HG02885 (cell line): ENCODE results near the gene NDRG3.
"Not testable (repeated sequence)": the region's sequence is repeated elsewhere in the genome, so short reads cannot be mapped to it uniquely, and the experiment has no call there.

Source experiments
- ATAC-seq: cut with Tn5 transposase; IDR thresholded peaks from one replicate; pipeline ENCODE4 v1.9.1; 2021; ENCODE audit warnings: mild to moderate bottlenecking; ENCODE audit not compliant: unreplicated experiment, poor library complexity

NDRG3 gene

GRCh38 chr20:36709126-36709525 lies 36.8 kb downstream of the NDRG3 start:
- ATAC-seq, result no peak

GRCh38 chr20:36703530-36703929 lies 42.4 kb downstream of the NDRG3 start:
- ATAC-seq, result no peak

- no peak for ATAC-seq
Measured at GRCh38 chr20:36700438-36700837, 45.5 kb downstream of the NDRG3 start.

GRCh38 chr20:36695467-36695866 lies 50.4 kb downstream of the NDRG3 start:
- not testable (repeated sequence) for ATAC-seq

- ATAC-seq, result no peak
Measured at GRCh38 chr20:36688630-36689029, 57.3 kb downstream of the NDRG3 start.

GRCh38 chr20:36687850-36688249 lies 58.0 kb downstream of the NDRG3 start:
- ATAC-seq, result no peak

GRCh38 chr20:36686944-36687343 lies 58.9 kb downstream of the NDRG3 start:
- no peak for ATAC-seq

- no peak for ATAC-seq
Measured at GRCh38 chr20:36686504-36686903, 59.4 kb downstream of the NDRG3 start.

- no peak for ATAC-seq
Measured at GRCh38 chr20:36684747-36685146, 61.1 kb downstream of the NDRG3 start.

- no peak for ATAC-seq
Measured at GRCh38 chr20:36682311-36682710, 63.6 kb downstream of the NDRG3 start.

- no peak for ATAC-seq
Measured at GRCh38 chr20:36677422-36677771, 68.5 kb downstream of the NDRG3 start.

- no peak for ATAC-seq
Measured at GRCh38 chr20:36676701-36677421, 69.0 kb downstream of the NDRG3 start.

- ATAC-seq, result not testable (repeated sequence)
Measured at GRCh38 chr20:36675545-36675944, 70.3 kb downstream of the NDRG3 start.

- no peak for ATAC-seq
Measured at GRCh38 chr20:36672991-36673390, 72.9 kb downstream of the NDRG3 start.

- no peak for ATAC-seq
Measured at GRCh38 chr20:36670665-36671357, 75.1 kb downstream of the NDRG3 start.

- no peak for ATAC-seq
Measured at GRCh38 chr20:36666181-36666740, 79.6 kb downstream of the NDRG3 start.

GRCh38 chr20:36663031-36663430 lies 82.9 kb downstream of the NDRG3 start:
- ATAC-seq, result no peak

GRCh38 chr20:36658300-36658699 lies 87.6 kb downstream of the NDRG3 start:
- no peak for ATAC-seq

- ATAC-seq, result no peak
Measured at GRCh38 chr20:36656733-36657132, 89.2 kb downstream of the NDRG3 start.

GRCh38 chr20:36655004-36655403 lies 90.9 kb downstream of the NDRG3 start:
- ATAC-seq, result no peak

GRCh38 chr20:36654506-36654905 lies 91.4 kb downstream of the NDRG3 start:
- no peak for ATAC-seq

GRCh38 chr20:36653456-36653855 lies 92.4 kb downstream of the NDRG3 start:
- no peak for ATAC-seq
